ENCODE data around the gene HHEX. TPM values are rescaled to one million over a fixed set of nuclear protein-coding genes. Genes with fewer than 3 reads are reported as not detected.
"Not testable (repeated sequence)": the region's sequence is repeated elsewhere in the genome, so short reads cannot be mapped to it uniquely, and the experiment has no call there.

HHEX gene
- total and polyA plus RNA-seq, 7 donors, result 1.5 to 3.3 (median 2.0) TPM

GRCh38 chr10:92740762-92741161 is 51.0 kb downstream of the HHEX start:
- Histone ChIP-seq H3K9me3 (no peaks in the 10 kb centered on the region), H3K27ac (no peak overlapping the region), H3K4me3 (no peak overlapping the region), H3K27me3 (ENCODE audit: insufficient read depth in 3 of 3, low read length in 2 of 3) (no peaks in the 10 kb centered on the region), H3K36me3 (ENCODE audit: insufficient read depth in 1 of 2, low read depth in 1 of 2) (no peaks in the 10 kb centered on the region), H3K4me1 (no peaks in the 10 kb centered on the region)
- TF ChIP-seq, protein P1, sequence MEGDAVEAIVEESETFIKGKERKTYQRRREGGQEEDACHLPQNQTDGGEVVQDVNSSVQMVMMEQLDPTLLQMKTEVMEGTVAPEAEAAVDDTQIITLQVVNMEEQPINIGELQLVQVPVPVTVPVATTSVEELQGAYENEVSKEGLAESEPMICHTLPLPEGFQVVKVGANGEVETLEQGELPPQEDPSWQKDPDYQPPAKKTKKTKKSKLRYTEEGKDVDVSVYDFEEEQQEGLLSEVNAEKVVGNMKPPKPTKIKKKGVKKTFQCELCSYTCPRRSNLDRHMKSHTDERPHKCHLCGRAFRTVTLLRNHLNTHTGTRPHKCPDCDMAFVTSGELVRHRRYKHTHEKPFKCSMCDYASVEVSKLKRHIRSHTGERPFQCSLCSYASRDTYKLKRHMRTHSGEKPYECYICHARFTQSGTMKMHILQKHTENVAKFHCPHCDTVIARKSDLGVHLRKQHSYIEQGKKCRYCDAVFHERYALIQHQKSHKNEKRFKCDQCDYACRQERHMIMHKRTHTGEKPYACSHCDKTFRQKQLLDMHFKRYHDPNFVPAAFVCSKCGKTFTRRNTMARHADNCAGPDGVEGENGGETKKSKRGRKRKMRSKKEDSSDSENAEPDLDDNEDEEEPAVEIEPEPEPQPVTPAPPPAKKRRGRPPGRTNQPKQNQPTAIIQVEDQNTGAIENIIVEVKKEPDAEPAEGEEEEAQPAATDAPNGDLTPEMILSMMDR (IDR thresholded peaks at IDR 0.05), result no peak
- 76 to 85% (median 82%) methylated on average over 3 of the region's 3 CpGs for WGBS, 3 donors
- DNase-seq (no peak), ATAC-seq (no peak)
- intact Hi-C loops (cut with DNase I), result no loop called here

DNA sequence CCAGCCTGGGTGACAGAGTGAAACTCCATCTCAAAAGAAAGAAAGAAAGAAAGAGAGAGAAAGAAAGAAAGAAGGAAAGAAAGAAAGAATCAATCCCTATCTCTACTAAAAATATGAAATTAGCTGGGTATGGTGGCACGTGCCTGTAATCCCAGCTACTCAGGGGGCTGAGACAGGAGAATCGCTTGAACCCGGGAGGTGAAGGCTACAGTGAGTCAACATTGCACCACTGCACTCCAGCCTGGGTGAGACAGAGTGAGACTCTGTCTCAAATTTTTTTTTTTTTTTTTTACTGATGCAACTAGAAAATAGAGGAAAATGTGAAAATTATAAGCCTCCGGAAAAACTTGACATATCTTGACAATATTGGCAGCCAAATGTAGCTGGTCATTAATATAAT is 52.0 kb downstream of the HHEX start:
- intact Hi-C loops (cut with DNase I); H3K27me3 ChIP-seq (ENCODE audit: insufficient read depth in 3 of 3, low read length in 2 of 3); ATAC-seq; H3K27ac ChIP-seq; DNase-seq; H3K36me3 ChIP-seq (ENCODE audit: insufficient read depth in 1 of 2, low read depth in 1 of 2); H3K4me3 ChIP-seq; H3K9me3 ChIP-seq; H3K4me1 ChIP-seq: not testable (repeated sequence)
- WGBS, 3 donors, result 86 to 90% (median 88%) methylated on average over 4 of the region's 4 CpGs

DNA sequence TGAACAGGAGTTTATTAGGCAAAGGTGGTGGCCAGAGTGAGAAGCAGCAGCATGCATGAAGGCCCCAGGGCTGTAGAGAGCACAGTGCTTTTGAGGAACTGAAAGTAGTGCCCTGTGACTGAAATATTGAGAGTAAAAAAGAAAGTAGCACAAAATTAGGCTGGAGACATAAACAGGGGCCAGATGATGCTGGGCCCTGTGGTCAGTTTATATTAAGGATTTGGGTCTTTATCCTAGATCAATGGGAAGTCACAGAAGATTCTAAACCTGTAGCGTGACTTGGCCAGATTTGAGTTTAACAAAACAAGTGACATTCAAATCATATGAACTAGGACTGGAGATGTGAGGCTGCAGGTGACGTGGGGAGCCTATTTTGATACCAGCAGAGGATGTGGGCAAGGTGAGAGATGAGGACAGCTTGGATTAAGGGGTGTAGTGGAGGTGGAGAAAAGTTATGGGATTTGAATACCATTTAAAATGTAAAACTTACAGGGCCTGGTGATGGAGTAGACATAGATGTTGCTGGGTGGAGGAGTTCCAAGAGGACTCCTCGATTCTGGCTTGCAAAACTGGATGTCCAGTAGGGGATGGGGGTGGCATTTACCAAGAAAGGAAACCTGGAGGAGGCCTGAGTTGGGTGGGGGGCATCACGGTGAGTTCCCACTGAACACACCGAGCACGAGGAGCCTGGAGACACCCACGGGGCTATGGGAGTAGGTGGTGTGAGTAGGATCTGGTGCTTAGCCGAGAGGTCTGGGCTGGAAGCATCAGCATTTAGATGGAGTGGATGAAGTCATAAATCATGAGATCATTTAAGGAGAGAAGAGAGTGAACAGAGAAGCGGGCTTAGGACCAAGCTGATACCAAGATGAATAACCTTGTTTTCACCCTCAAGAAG is 52.8 kb downstream of the HHEX start:
- ATAC-seq, result no peak
- Histone ChIP-seq H3K4me1 (no peaks in the 10 kb centered on the region), H3K4me3 (no peak overlapping the region), H3K27ac (no peak overlapping the region), H3K9me3 (no peaks in the 10 kb centered on the region), H3K36me3 (ENCODE audit: insufficient read depth in 1 of 2, low read depth in 1 of 2) (no peaks in the 10 kb centered on the region), H3K27me3 (ENCODE audit: insufficient read depth in 3 of 3, low read length in 2 of 3) (no peaks in the 10 kb centered on the region)
- intact Hi-C loops (cut with DNase I), result no loop called here
- no peak for DNase-seq
- TF ChIP-seq, protein P1 (IDR thresholded peaks at IDR 0.05), result no peak
- WGBS, 3 donors, result 82 to 87% (median 86%) methylated on average over 9 of the region's 9 CpGs

Other genes with a start within 250 kb of the HHEX start
- gene IDE, start 115.9 kb upstream of the HHEX start, total RNA-seq, result 10 to 100 TPM; 48.8 to 69.3 (median 62.2) TPM
- 10 to 100 TPM in 2 of 3 donors, 1 to 10 TPM in 1; 9.2 to 30.6 (median 18.7) TPM for gene IDE, start 115.9 kb upstream of the HHEX start, polyA plus RNA-seq
- under 1 TPM; 0.21 to 0.34 (median 0.27) TPM for gene KIF11, start 96.8 kb upstream of the HHEX start, total RNA-seq
- under 1 TPM; 0.08 to 0.40 (median 0.23) TPM for gene KIF11, start 96.8 kb upstream of the HHEX start, polyA plus RNA-seq
- gene EXOC6, start 158.6 kb downstream of the HHEX start, total RNA-seq, result 10 to 100 TPM; 14.4 to 27.8 (median 21.3) TPM
- gene EXOC6, start 158.6 kb downstream of the HHEX start, polyA plus RNA-seq, result 1 to 10 TPM; 7.4 to 9.1 (median 8.2) TPM